SK-N-MC (cell line): ENCODE data around the gene EBF4.

Source experiments
- EZH2 ChIP-seq: fragments of 200-600 bp; sonication (generic); IDR thresholded peaks from one replicate; pipeline ENCODE4 v1.6.1; 2017; ENCODE audit warnings: antibody characterized with exemption
- POLR2AphosphoS5 ChIP-seq: IDR thresholded peaks from 2 replicates; pipeline ENCODE4 v1.6.1; 2012; ENCODE audit warnings: mild to moderate bottlenecking, low read depth, low read length, borderline replicate concordance

GRCh38 chr20:2796011-2796660 lies 103.6 kb downstream of the EBF4 start:
- TF ChIP-seq EZH2 (no peak), POLR2AphosphoS5 (no peak)
